ENCODE results near the gene GPR143.
"Not testable (repeated sequence)": the region's sequence is repeated elsewhere in the genome, so short reads cannot be mapped to it uniquely, and the experiment has no call there.

GRCh38 chrX:9809876-9810275, 44.2 kb upstream of the GPR143 start:
- not testable (repeated sequence) for TF ChIP-seq POLR2AphosphoS5 (IDR thresholded peaks at IDR 0.05; ENCODE audit: borderline replicate concordance, low read depth, low read length); EZH2 (IDR thresholded peaks at IDR 0.05)

Data from SK-N-MC (cell line).